WTC11 (cell line): Measurements from ENCODE around the gene FRS2.
A peak's percentile ranks its signal among the peaks of the same experiment; 100 is the strongest.

Experiments
- CREB1 ChIP-seq: sonication (generic); formaldehyde crosslinking; IDR thresholded peaks from 2 replicates; pipeline ENCODE4 v1.8.0; 2023; ENCODE audit warnings: mild to moderate bottlenecking, missing genetic modification reagents
- CREM ChIP-seq: sonication (generic); formaldehyde crosslinking; IDR thresholded peaks from 2 replicates; pipeline ENCODE4 v1.8.1; 2022; ENCODE audit warnings: mild to moderate bottlenecking, missing genetic modification reagents, moderate library complexity
- CTCF ChIP-seq: fragments of 200-600 bp; IDR thresholded peaks from 2 replicates; pipeline ENCODE4 v1.8.0; 2022; ENCODE audit warnings: antibody characterized with exemption
- E2F4 ChIP-seq: sonication (generic); formaldehyde crosslinking; IDR thresholded peaks from 2 replicates; pipeline ENCODE4 v1.8.1; 2022; ENCODE audit warnings: low read depth, mild to moderate bottlenecking, moderate library complexity, missing genetic modification reagents, borderline replicate concordance
- ETV6 ChIP-seq: sonication (generic); formaldehyde crosslinking; IDR thresholded peaks from 2 replicates; pipeline ENCODE4 v1.8.1; 2022; ENCODE audit warnings: mild to moderate bottlenecking, missing genetic modification reagents
- FOXK1 ChIP-seq: sonication (generic); formaldehyde crosslinking; IDR thresholded peaks from 2 replicates; pipeline ENCODE4 v1.8.0; 2022; ENCODE audit warnings: mild to moderate bottlenecking, moderate library complexity, missing genetic modification reagents
- HMGXB4 ChIP-seq: sonication (generic); formaldehyde crosslinking; IDR thresholded peaks from 2 replicates; pipeline ENCODE4 v1.8.1; 2023; ENCODE audit warnings: mild to moderate bottlenecking, moderate library complexity, missing genetic modification reagents
- MAX ChIP-seq: sonication (generic); formaldehyde crosslinking; IDR thresholded peaks from 2 replicates; pipeline ENCODE4 v1.8.0; 2022; ENCODE audit warnings: mild to moderate bottlenecking, missing genetic modification reagents
- MLX ChIP-seq: sonication (generic); formaldehyde crosslinking; IDR thresholded peaks from 2 replicates; pipeline ENCODE4 v1.8.1; 2023; ENCODE audit warnings: mild to moderate bottlenecking, missing genetic modification reagents, moderate library complexity
- NFYB ChIP-seq: sonication (generic); formaldehyde crosslinking; conservative IDR thresholded peaks from 2 replicates; pipeline ENCODE4 v1.8.0; 2022; ENCODE audit warnings: low read depth, missing genetic modification reagents
- SMAD4 ChIP-seq: sonication (generic); formaldehyde crosslinking; IDR thresholded peaks from 2 replicates; pipeline ENCODE4 v1.8.0; 2022; ENCODE audit warnings: mild to moderate bottlenecking, missing genetic modification reagents
- ZNF423 ChIP-seq: fragments of 250-450 bp; sonication (Bioruptor Pico); IDR thresholded peaks from 2 replicates; pipeline ENCODE4 v2.1.2; 2022; ENCODE audit warnings: mild to moderate bottlenecking, moderate library complexity

GRCh38 chr12:69570545-69571399 is 100.6 kb downstream of the FRS2 start:
- TF ChIP-seq SMAD4 (CRISPR knock-in tag) (no peak), CTCF (peak; percentile 70), CREB1 (CRISPR knock-in tag) (no peak), MLX (CRISPR knock-in tag) (no peak), NFYB (CRISPR knock-in tag) (no peak), CREM (CRISPR knock-in tag) (no peak), HMGXB4 (CRISPR knock-in tag) (no peak), ETV6 (CRISPR knock-in tag) (no peak), FOXK1 (CRISPR knock-in tag) (no peak), MAX (no peak), E2F4 (CRISPR knock-in tag) (no peak), ZNF423 (CRISPR knock-in tag) (no peak)
